GM23338 (cell line): ENCODE measurements around the gene VEPH1. TPM values are rescaled to one million over a fixed set of nuclear protein-coding genes. Genes with fewer than 3 reads are reported as not detected.

Source experiments
- ATAC-seq: fragments of 200-7000 bp; cut with Tn5 transposase; 3 replicates; pipeline ENCODE4 v1.9.1; 2020
- DNase-seq: peaks from one replicate; pipeline ENCODE4 v3.0.0-alpha.2; 2015; ENCODE audit warnings: low spot score
- H2AFZ ChIP-seq: fragments of 200-600 bp; sonication (generic); 2 replicates; pipeline ENCODE4 v1.8.0; 2016; ENCODE audit warnings: antibody characterized with exemption, mild to moderate bottlenecking, moderate library complexity
- H3F3A ChIP-seq: fragments of 200-600 bp; sonication (generic); replicated peaks from 2 replicates; pipeline ENCODE4 v1.8.0; 2017; ENCODE audit warnings: antibody characterized with exemption, mixed run types, low read depth
- H3K27ac ChIP-seq: fragments of 200-600 bp; sonication (generic); 2 replicates; pipeline ENCODE4 v1.6.1; 2016; ENCODE audit warnings: low read depth
- H3K27me3 ChIP-seq: fragments of 200-600 bp; sonication (generic); 2 replicates; pipeline ENCODE4 v1.8.0; 2016; ENCODE audit warnings: mild to moderate bottlenecking, mixed run types, moderate library complexity; ENCODE audit not compliant: insufficient read depth
- H3K36me3 ChIP-seq: fragments of 200-600 bp; sonication (generic); 2 replicates; pipeline ENCODE4 v1.8.0; 2016; ENCODE audit warnings: mild to moderate bottlenecking; ENCODE audit not compliant: insufficient read depth
- H3K4me1 ChIP-seq: fragments of 200-600 bp; sonication (generic); 2 replicates; pipeline ENCODE4 v1.8.0; 2016; ENCODE audit warnings: mild to moderate bottlenecking, moderate library complexity; ENCODE audit not compliant: insufficient read depth
- H3K4me2 ChIP-seq: fragments of 200-600 bp; sonication (generic); 2 replicates; pipeline ENCODE4 v1.7.1; 2017; ENCODE audit warnings: mixed run types
- H3K4me3 ChIP-seq: fragments of 200-600 bp; sonication (generic); 2 replicates; pipeline ENCODE4 v1.6.1; 2016; ENCODE audit warnings: mixed run types
- H3K79me2 ChIP-seq: fragments of 200-600 bp; sonication (generic); replicated peaks from 2 replicates; pipeline ENCODE4 v1.8.0; 2017; ENCODE audit warnings: mild to moderate bottlenecking; ENCODE audit not compliant: insufficient read depth
- H3K9me2 ChIP-seq: fragments of 200-600 bp; sonication (generic); 2 replicates; pipeline ENCODE4 v1.8.0; 2017; ENCODE audit not compliant: insufficient read depth
- H4K20me1 ChIP-seq: fragments of 200-600 bp; sonication (generic); replicated peaks from 2 replicates; pipeline ENCODE4 v1.8.0; 2017; ENCODE audit warnings: mild to moderate bottlenecking; ENCODE audit not compliant: insufficient read depth
- H3K27ac Mint-ChIP-seq: 2 replicates; pipeline ENCODE4 v1.8.0; 2020; ENCODE audit warnings: inconsistent platforms, mild to moderate bottlenecking, moderate library complexity, mixed read lengths
- H3K27me3 Mint-ChIP-seq: 3 replicates; pipeline ENCODE4 v1.8.0; 2022; ENCODE audit warnings: low read depth, mild to moderate bottlenecking, moderate library complexity, mixed read lengths, inconsistent platforms; ENCODE audit not compliant: insufficient read depth, poor library complexity
- H3K36me3 Mint-ChIP-seq: 3 replicates; pipeline ENCODE4 v1.8.0; 2021; ENCODE audit warnings: low read depth, mild to moderate bottlenecking, inconsistent platforms, moderate library complexity, mixed read lengths
- H3K4me1 Mint-ChIP-seq: 3 replicates; pipeline ENCODE4 v1.8.0; 2020; ENCODE audit warnings: mild to moderate bottlenecking, inconsistent platforms, mixed read lengths
- H3K4me3 Mint-ChIP-seq: 3 replicates; pipeline ENCODE4 v1.8.0; 2021; ENCODE audit warnings: moderate library complexity, mild to moderate bottlenecking, inconsistent platforms, mixed read lengths
- H3K9me3 Mint-ChIP-seq: 3 replicates; pipeline ENCODE4 v1.8.0; 2020; ENCODE audit warnings: moderate library complexity, mild to moderate bottlenecking, inconsistent platforms, mixed read lengths
- ETS1 ChIP-seq: IDR thresholded peaks from 2 replicates; pipeline ENCODE4 v1.6.1; 2016; ENCODE audit warnings: antibody characterized with exemption
- EZH2 ChIP-seq: fragments of 200-600 bp; sonication (generic); IDR thresholded peaks from one replicate; pipeline ENCODE4 v1.8.0; 2017; ENCODE audit warnings: antibody characterized with exemption, mild to moderate bottlenecking, low read depth; ENCODE audit not compliant: unreplicated experiment
- EZH2phosphoT487 ChIP-seq: fragments of 200-600 bp; sonication (generic); IDR thresholded peaks from one replicate; pipeline ENCODE4 v1.8.1; 2018; ENCODE audit warnings: antibody characterized with exemption; ENCODE audit not compliant: unreplicated experiment
- JUNB ChIP-seq: IDR thresholded peaks from one replicate; pipeline ENCODE4 v1.6.1; 2016; ENCODE audit warnings: antibody characterized with exemption; ENCODE audit not compliant: unreplicated experiment
- POLR2AphosphoS5 ChIP-seq: IDR thresholded peaks from 2 replicates; pipeline ENCODE4 v1.6.1; 2016; ENCODE audit warnings: antibody characterized with exemption, low read depth
- REST ChIP-seq: IDR thresholded peaks from one replicate; pipeline ENCODE4 v1.6.1; 2018; ENCODE audit warnings: antibody characterized with exemption; ENCODE audit not compliant: unreplicated experiment
- STAT1 ChIP-seq: IDR thresholded peaks from one replicate; pipeline ENCODE4 v1.6.1; 2016; ENCODE audit warnings: antibody characterized with exemption; ENCODE audit not compliant: unreplicated experiment
- ZNF331 ChIP-seq: fragments of 250-450 bp; sonication (Bioruptor Pico); IDR thresholded peaks from 2 replicates; pipeline ENCODE4 v1.5.0; 2020; ENCODE audit warnings: low read depth, mild to moderate bottlenecking, moderate library complexity
- ZNF462 ChIP-seq: fragments of 250-450 bp; sonication (Bioruptor Pico); IDR thresholded peaks from 2 replicates; pipeline ENCODE4 v1.5.0; 2020; ENCODE audit warnings: mild to moderate bottlenecking, moderate library complexity
- polyA plus RNA-seq: library from polyadenylated mRNA; unstranded; fragments of >200 nt; fragmentation: Nextera tagmentation; extraction: Ambion mirVana; gene quantifications from 2 replicates; pipeline ENCODE4 v1.2.1, GENCODE V29; 2016
- total RNA-seq: library from RNA; depleted of rRNA; stranded (reverse); fragments of >200 nt; shearing (Covaris generic); gene quantifications from 2 replicates; pipeline ENCODE4 v1.2.3, GENCODE V29; 2014

Gene VEPH1
- total and polyA plus RNA-seq, 2 experiments from 2014 or later, result 15.4 to 33.8 TPM

- no peak overlapping the region for H3K27ac ChIP-seq
- 0 out of 2 replicates have a peak, but pooled peaks cover 13% of the 10 kb centered on the region for H3K9me2 ChIP-seq
- no peaks in the 10 kb centered on the region for H3K36me3 ChIP-seq
- H3K27me3 ChIP-seq, result no peaks in the 10 kb centered on the region
- DNase-seq (no peak), ATAC-seq (no peak)
- TF ChIP-seq ETS1 (no peak), STAT1 (no peak), EZH2phosphoT487 (no peak), REST (no peak)
- no peak overlapping the region for H3K4me2 ChIP-seq
- Mint-ChIP-seq H3K36me3 (peaks cover 6% of the 10 kb centered on the region; the same call in 1 of the 3 replicates), H3K4me1 (peaks cover 9% of the 10 kb centered on the region), H3K9me3 (no peaks in the 10 kb centered on the region), H3K27ac (no peak overlapping the region), H3K4me3 (no peak overlapping the region), H3K27me3 (no peaks in the 10 kb centered on the region)
- H3F3A ChIP-seq, result no peaks in the 10 kb centered on the region
- no peaks in the 10 kb centered on the region for H3K79me2 ChIP-seq
- no peaks in the 10 kb centered on the region for H3K4me1 ChIP-seq
- no peak overlapping the region for H2AFZ ChIP-seq
- H4K20me1 ChIP-seq, result no peaks in the 10 kb centered on the region
- no peak overlapping the region for H3K4me3 ChIP-seq
Observed at GRCh38 chr3:157414861-157415260, 88.4 kb downstream of the VEPH1 start.

- H3K27ac Mint-ChIP-seq, result no peak overlapping the region
- Histone ChIP-seq H4K20me1 (no peaks in the 10 kb centered on the region), H3K27ac (no peak overlapping the region), H3K4me3 (no peak overlapping the region), H3K4me2 (no peak overlapping the region), H3K79me2 (no peaks in the 10 kb centered on the region), H3K36me3 (no peaks in the 10 kb centered on the region), H3K27me3 (no peaks in the 10 kb centered on the region), H3F3A (no peaks in the 10 kb centered on the region), H2AFZ (no peak overlapping the region), H3K4me1 (no peaks in the 10 kb centered on the region), H3K9me2 (0 out of 2 replicates have a peak, but pooled peaks cover 4% of the 10 kb centered on the region)
- H3K9me3 Mint-ChIP-seq, result no peaks in the 10 kb centered on the region
- DNase-seq (no peak), ATAC-seq (no peak)
- peaks cover 6% of the 10 kb centered on the region for H3K4me1 Mint-ChIP-seq
- H3K27me3 Mint-ChIP-seq, result no peaks in the 10 kb centered on the region
- H3K36me3 Mint-ChIP-seq, result peaks cover 6% of the 10 kb centered on the region; the same call in 1 of the 3 replicates
- H3K4me3 Mint-ChIP-seq, result no peak overlapping the region
- TF ChIP-seq ZNF331 (CRISPR knock-in tag) (no peak), ZNF462 (CRISPR knock-in tag) (no peak), POLR2AphosphoS5 (no peak), ETS1 (no peak), EZH2 (no peak), EZH2phosphoT487 (no peak), JUNB (no peak)
Observed at GRCh38 chr3:157412323-157412855, 90.8 kb downstream of the VEPH1 start.
